GM12878 (cell line): Measurements from ENCODE around the gene MPDZ.

Experiments
- BCL11A ChIP-seq: IDR thresholded peaks from 2 replicates; pipeline ENCODE4 v1.6.1; 2011; ENCODE audit warnings: low read depth, low read length
- CBX5 ChIP-seq: sonication (generic); IDR thresholded peaks from 2 replicates; pipeline ENCODE4 v1.6.1; 2016; ENCODE audit warnings: low read depth, moderate library complexity, mild to moderate bottlenecking, inconsistent platforms
- POLR2A ChIP-seq: IDR thresholded peaks from 2 replicates; pipeline ENCODE4 v1.6.1; 2011; ENCODE audit warnings: low read depth, mild to moderate bottlenecking, low read length
- POLR2AphosphoS5 ChIP-seq: IDR thresholded peaks from 2 replicates; pipeline ENCODE4 v1.6.1; 2011; ENCODE audit warnings: mild to moderate bottlenecking, low read length, inconsistent platforms
- SIN3A ChIP-seq: IDR thresholded peaks from 2 replicates; pipeline ENCODE4 v1.6.1; 2012; ENCODE audit warnings: low read depth, low read length, improper control_type of control experiment
- SMAD1 ChIP-seq: fragments of 450-650 bp; IDR thresholded peaks from 2 replicates; pipeline ENCODE4 v1.6.1; 2018; ENCODE audit warnings: mild to moderate bottlenecking, low read depth; ENCODE audit not compliant: partially characterized antibody
- SUZ12 ChIP-seq: fragments of 200-600 bp; sonication (generic); IDR thresholded peaks from one replicate; pipeline ENCODE4 v1.6.1; 2018; ENCODE audit warnings: antibody characterized with exemption, mild to moderate bottlenecking; ENCODE audit not compliant: unreplicated experiment
- TAF1 ChIP-seq: IDR thresholded peaks from 2 replicates; pipeline ENCODE4 v1.6.1; 2011; ENCODE audit warnings: mild to moderate bottlenecking, low read depth, low read length, borderline replicate concordance
- TF ChIP-seq, protein P1 (sequence below): IDR thresholded peaks from 2 replicates; pipeline ENCODE4 v1.6.1; 2011; ENCODE audit warnings: low read depth, mild to moderate bottlenecking, low read length, moderate library complexity, borderline replicate concordance; ENCODE audit errors: extremely low read depth
- TF ChIP-seq, protein P2 (sequence below): IDR thresholded peaks from 2 replicates; pipeline ENCODE4 v1.6.1; 2012; ENCODE audit warnings: low read depth, low read length, improper control_type of control experiment
- TF ChIP-seq, protein P3 (sequence below): IDR thresholded peaks from 2 replicates; pipeline ENCODE4 v1.6.1; 2011; ENCODE audit warnings: low read depth, low read length, improper control_type of control experiment, borderline replicate concordance
- TF ChIP-seq, protein P4 (sequence below), 3 experiments: IDR thresholded peaks in 2 of 3; conservative IDR thresholded peaks in 1 of 3; 2 replicates each; pipeline ENCODE4 v1.5.1; 2011; ENCODE audit warnings: low read depth in 3 of 3, low read length in 3 of 3, mild to moderate bottlenecking in 3 of 3, control low read depth in 2 of 3, moderate library complexity in 2 of 3, inconsistent platforms in 1 of 3, mixed read lengths in 1 of 3; ENCODE audit not compliant: control insufficient read depth in 2 of 3, insufficient read depth in 1 of 3; ENCODE audit errors: extremely low read depth in 1 of 3
- TF ChIP-seq, protein P5 (sequence below): IDR thresholded peaks from 2 replicates; pipeline ENCODE4 v1.6.1; 2012; ENCODE audit warnings: mild to moderate bottlenecking, low read depth, low read length

DNA sequence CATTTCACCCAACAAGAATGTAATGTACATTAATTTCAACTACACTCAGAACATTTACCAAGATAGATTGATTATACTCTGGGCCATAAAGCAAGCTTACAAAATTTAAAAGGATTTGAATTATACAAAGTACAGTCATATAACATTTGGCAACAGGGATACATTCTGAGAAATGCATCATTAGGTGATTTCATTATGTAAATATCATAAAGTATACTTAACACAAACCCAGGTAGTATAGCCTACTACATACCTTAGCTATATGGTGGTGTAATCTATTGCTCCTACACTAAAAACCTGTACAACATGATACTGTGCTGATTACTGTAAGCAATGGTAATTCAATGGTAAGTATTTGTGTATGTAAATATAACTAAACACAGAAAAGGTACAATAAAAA is 202.9 kb downstream of the MPDZ start:
- TF ChIP-seq, protein P1, sequence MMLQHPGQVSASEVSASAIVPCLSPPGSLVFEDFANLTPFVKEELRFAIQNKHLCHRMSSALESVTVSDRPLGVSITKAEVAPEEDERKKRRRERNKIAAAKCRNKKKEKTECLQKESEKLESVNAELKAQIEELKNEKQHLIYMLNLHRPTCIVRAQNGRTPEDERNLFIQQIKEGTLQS: no peak
- TF ChIP-seq, protein P2, sequence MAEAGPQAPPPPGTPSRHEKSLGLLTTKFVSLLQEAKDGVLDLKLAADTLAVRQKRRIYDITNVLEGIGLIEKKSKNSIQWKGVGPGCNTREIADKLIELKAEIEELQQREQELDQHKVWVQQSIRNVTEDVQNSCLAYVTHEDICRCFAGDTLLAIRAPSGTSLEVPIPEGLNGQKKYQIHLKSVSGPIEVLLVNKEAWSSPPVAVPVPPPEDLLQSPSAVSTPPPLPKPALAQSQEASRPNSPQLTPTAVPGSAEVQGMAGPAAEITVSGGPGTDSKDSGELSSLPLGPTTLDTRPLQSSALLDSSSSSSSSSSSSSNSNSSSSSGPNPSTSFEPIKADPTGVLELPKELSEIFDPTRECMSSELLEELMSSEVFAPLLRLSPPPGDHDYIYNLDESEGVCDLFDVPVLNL: no peak
- no peak for TF ChIP-seq SMAD1
- TF ChIP-seq TAF1: no peak
- TF ChIP-seq BCL11A: no peak
- TF ChIP-seq, protein P3, sequence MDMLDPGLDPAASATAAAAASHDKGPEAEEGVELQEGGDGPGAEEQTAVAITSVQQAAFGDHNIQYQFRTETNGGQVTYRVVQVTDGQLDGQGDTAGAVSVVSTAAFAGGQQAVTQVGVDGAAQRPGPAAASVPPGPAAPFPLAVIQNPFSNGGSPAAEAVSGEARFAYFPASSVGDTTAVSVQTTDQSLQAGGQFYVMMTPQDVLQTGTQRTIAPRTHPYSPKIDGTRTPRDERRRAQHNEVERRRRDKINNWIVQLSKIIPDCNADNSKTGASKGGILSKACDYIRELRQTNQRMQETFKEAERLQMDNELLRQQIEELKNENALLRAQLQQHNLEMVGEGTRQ: no peak
- TF ChIP-seq SIN3A: no peak
- TF ChIP-seq, protein P4, sequence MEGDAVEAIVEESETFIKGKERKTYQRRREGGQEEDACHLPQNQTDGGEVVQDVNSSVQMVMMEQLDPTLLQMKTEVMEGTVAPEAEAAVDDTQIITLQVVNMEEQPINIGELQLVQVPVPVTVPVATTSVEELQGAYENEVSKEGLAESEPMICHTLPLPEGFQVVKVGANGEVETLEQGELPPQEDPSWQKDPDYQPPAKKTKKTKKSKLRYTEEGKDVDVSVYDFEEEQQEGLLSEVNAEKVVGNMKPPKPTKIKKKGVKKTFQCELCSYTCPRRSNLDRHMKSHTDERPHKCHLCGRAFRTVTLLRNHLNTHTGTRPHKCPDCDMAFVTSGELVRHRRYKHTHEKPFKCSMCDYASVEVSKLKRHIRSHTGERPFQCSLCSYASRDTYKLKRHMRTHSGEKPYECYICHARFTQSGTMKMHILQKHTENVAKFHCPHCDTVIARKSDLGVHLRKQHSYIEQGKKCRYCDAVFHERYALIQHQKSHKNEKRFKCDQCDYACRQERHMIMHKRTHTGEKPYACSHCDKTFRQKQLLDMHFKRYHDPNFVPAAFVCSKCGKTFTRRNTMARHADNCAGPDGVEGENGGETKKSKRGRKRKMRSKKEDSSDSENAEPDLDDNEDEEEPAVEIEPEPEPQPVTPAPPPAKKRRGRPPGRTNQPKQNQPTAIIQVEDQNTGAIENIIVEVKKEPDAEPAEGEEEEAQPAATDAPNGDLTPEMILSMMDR (IDR thresholded peaks at IDR 0.05 in 2 of 3, conservative IDR thresholded peaks at IDR 0.05 in 1 of 3; ENCODE audit: control insufficient read depth in 2 of 3, extremely low read depth in 1 of 3, insufficient read depth in 1 of 3, low read depth in 3 of 3, low read length in 3 of 3): no peak
- TF ChIP-seq, protein P5, sequence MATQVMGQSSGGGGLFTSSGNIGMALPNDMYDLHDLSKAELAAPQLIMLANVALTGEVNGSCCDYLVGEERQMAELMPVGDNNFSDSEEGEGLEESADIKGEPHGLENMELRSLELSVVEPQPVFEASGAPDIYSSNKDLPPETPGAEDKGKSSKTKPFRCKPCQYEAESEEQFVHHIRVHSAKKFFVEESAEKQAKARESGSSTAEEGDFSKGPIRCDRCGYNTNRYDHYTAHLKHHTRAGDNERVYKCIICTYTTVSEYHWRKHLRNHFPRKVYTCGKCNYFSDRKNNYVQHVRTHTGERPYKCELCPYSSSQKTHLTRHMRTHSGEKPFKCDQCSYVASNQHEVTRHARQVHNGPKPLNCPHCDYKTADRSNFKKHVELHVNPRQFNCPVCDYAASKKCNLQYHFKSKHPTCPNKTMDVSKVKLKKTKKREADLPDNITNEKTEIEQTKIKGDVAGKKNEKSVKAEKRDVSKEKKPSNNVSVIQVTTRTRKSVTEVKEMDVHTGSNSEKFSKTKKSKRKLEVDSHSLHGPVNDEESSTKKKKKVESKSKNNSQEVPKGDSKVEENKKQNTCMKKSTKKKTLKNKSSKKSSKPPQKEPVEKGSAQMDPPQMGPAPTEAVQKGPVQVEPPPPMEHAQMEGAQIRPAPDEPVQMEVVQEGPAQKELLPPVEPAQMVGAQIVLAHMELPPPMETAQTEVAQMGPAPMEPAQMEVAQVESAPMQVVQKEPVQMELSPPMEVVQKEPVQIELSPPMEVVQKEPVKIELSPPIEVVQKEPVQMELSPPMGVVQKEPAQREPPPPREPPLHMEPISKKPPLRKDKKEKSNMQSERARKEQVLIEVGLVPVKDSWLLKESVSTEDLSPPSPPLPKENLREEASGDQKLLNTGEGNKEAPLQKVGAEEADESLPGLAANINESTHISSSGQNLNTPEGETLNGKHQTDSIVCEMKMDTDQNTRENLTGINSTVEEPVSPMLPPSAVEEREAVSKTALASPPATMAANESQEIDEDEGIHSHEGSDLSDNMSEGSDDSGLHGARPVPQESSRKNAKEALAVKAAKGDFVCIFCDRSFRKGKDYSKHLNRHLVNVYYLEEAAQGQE: no peak
- TF ChIP-seq POLR2A: no peak
- no peak for TF ChIP-seq CBX5
- no peak for TF ChIP-seq SUZ12
- no peak for TF ChIP-seq POLR2AphosphoS5
